ENCODE data around the gene LYPD5.
"Not testable (repeated sequence)": the region's sequence is repeated elsewhere in the genome, so short reads cannot be mapped to it uniquely, and the experiment has no call there.

LYPD5 gene

GRCh38 chr19:43820098-43820883 lies 18.0 kb upstream of the LYPD5 start:
- no peaks in the 10 kb centered on the region for H3K9me3 ChIP-seq (ENCODE audit: control insufficient read depth in 2 of 2, low read length in 2 of 2)
- no peaks in the 10 kb centered on the region for H3K36me3 ChIP-seq (ENCODE audit: control insufficient read depth in 2 of 2, insufficient read depth in 2 of 2, low read length in 2 of 2)
- H3K27ac ChIP-seq (ENCODE audit: low read length), result no peak overlapping the region
- peaks cover 0 to 4% of the 10 kb centered on the region in 2 donors for H3K27me3 ChIP-seq (ENCODE audit: control insufficient read depth in 1 of 2, insufficient read depth in 2 of 2, low read length in 2 of 2)
- peak overlapping the region in 1 of 2 donors; percentile 25 for H3K9ac ChIP-seq (ENCODE audit: low read length in 2 of 2)
- H3K4me3 ChIP-seq (ENCODE audit: low read length in 2 of 2), result peak overlapping the region; percentile 70 to 81
- H3K4me1 ChIP-seq (ENCODE audit: control insufficient read depth, insufficient read depth, low read length), result peaks cover 10% of the 10 kb centered on the region

- no peaks in the 10 kb centered on the region for H3K9me3 ChIP-seq (ENCODE audit: control insufficient read depth in 2 of 2, low read length in 2 of 2)
- peaks cover 10% of the 10 kb centered on the region for H3K4me1 ChIP-seq (ENCODE audit: control insufficient read depth, insufficient read depth, low read length)
- H3K9ac ChIP-seq (ENCODE audit: low read length in 2 of 2), result no peak overlapping the region
- no peak overlapping the region for H3K27ac ChIP-seq (ENCODE audit: low read length)
- H3K36me3 ChIP-seq (ENCODE audit: control insufficient read depth in 2 of 2, insufficient read depth in 2 of 2, low read length in 2 of 2), result no peaks in the 10 kb centered on the region
- H3K27me3 ChIP-seq (ENCODE audit: control insufficient read depth in 1 of 2, insufficient read depth in 2 of 2, low read length in 2 of 2), result peaks cover 0 to 4% of the 10 kb centered on the region in 2 donors
- H3K4me3 ChIP-seq (ENCODE audit: low read length in 2 of 2), result no peak overlapping the region
Observed at GRCh38 chr19:43818500-43818899, 16.3 kb upstream of the LYPD5 start.

GRCh38 chr19:43817454-43817853 lies 15.2 kb upstream of the LYPD5 start:
- H3K4me1 ChIP-seq (ENCODE audit: control insufficient read depth, insufficient read depth, low read length), result peaks cover 10% of the 10 kb centered on the region
- not testable (repeated sequence) for H3K36me3 ChIP-seq (ENCODE audit: control insufficient read depth in 2 of 2, insufficient read depth in 2 of 2, low read length in 2 of 2); H3K27ac ChIP-seq (ENCODE audit: low read length)

GRCh38 chr19:43814663-43815352 lies 12.6 kb upstream of the LYPD5 start:
- Histone ChIP-seq H3K27me3 (ENCODE audit: control insufficient read depth in 1 of 2, insufficient read depth in 2 of 2, low read length in 2 of 2) (no peaks in the 10 kb centered on the region), H3K4me3 (ENCODE audit: low read length in 2 of 2) (no peak overlapping the region), H3K9me3 (ENCODE audit: control insufficient read depth in 2 of 2, low read length in 2 of 2) (no peaks in the 10 kb centered on the region), H3K27ac (ENCODE audit: low read length) (no peak overlapping the region), H3K36me3 (ENCODE audit: control insufficient read depth in 2 of 2, insufficient read depth in 2 of 2, low read length in 2 of 2) (no peaks in the 10 kb centered on the region), H3K9ac (ENCODE audit: low read length in 2 of 2) (no peak overlapping the region), H3K4me1 (ENCODE audit: control insufficient read depth, insufficient read depth, low read length) (peaks cover 2% of the 10 kb centered on the region)

More at GRCh38 chr19:43817454-43817853, 15.2 kb upstream of the LYPD5 start:
- H3K9me3 ChIP-seq (ENCODE audit: control insufficient read depth in 2 of 2, low read length in 2 of 2); H3K9ac ChIP-seq (ENCODE audit: low read length in 2 of 2); H3K4me3 ChIP-seq (ENCODE audit: low read length in 2 of 2); H3K27me3 ChIP-seq (ENCODE audit: control insufficient read depth in 1 of 2, insufficient read depth in 2 of 2, low read length in 2 of 2): not testable (repeated sequence)

- Histone ChIP-seq H3K27ac (ENCODE audit: low read length) (no peak overlapping the region), H3K9ac (ENCODE audit: low read length in 2 of 2) (no peak overlapping the region), H3K4me3 (ENCODE audit: low read length in 2 of 2) (no peak overlapping the region), H3K36me3 (ENCODE audit: control insufficient read depth in 2 of 2, insufficient read depth in 2 of 2, low read length in 2 of 2) (no peaks in the 10 kb centered on the region), H3K4me1 (ENCODE audit: control insufficient read depth, insufficient read depth, low read length) (no peaks in the 10 kb centered on the region), H3K27me3 (ENCODE audit: control insufficient read depth in 1 of 2, insufficient read depth in 2 of 2, low read length in 2 of 2) (no peaks in the 10 kb centered on the region), H3K9me3 (ENCODE audit: control insufficient read depth in 2 of 2, low read length in 2 of 2) (no peaks in the 10 kb centered on the region)
Observed at GRCh38 chr19:43812688-43813087, 10.4 kb upstream of the LYPD5 start.

GRCh38 chr19:43812259-43812658 lies 10.0 kb upstream of the LYPD5 start:
- Histone ChIP-seq H3K9ac (ENCODE audit: low read length in 2 of 2) (no peak overlapping the region), H3K36me3 (ENCODE audit: control insufficient read depth in 2 of 2, insufficient read depth in 2 of 2, low read length in 2 of 2) (no peaks in the 10 kb centered on the region), H3K4me1 (ENCODE audit: control insufficient read depth, insufficient read depth, low read length) (no peaks in the 10 kb centered on the region), H3K9me3 (ENCODE audit: control insufficient read depth in 2 of 2, low read length in 2 of 2) (no peaks in the 10 kb centered on the region), H3K27me3 (ENCODE audit: control insufficient read depth in 1 of 2, insufficient read depth in 2 of 2, low read length in 2 of 2) (no peaks in the 10 kb centered on the region), H3K4me3 (ENCODE audit: low read length in 2 of 2) (no peak overlapping the region), H3K27ac (ENCODE audit: low read length) (no peak overlapping the region)

GRCh38 chr19:43811837-43812236 lies 9.6 kb upstream of the LYPD5 start:
- Histone ChIP-seq H3K9me3 (ENCODE audit: control insufficient read depth in 2 of 2, low read length in 2 of 2) (no peaks in the 10 kb centered on the region), H3K4me1 (ENCODE audit: control insufficient read depth, insufficient read depth, low read length) (no peaks in the 10 kb centered on the region), H3K27me3 (ENCODE audit: control insufficient read depth in 1 of 2, insufficient read depth in 2 of 2, low read length in 2 of 2) (no peaks in the 10 kb centered on the region), H3K4me3 (ENCODE audit: low read length in 2 of 2) (no peak overlapping the region), H3K36me3 (ENCODE audit: control insufficient read depth in 2 of 2, insufficient read depth in 2 of 2, low read length in 2 of 2) (no peaks in the 10 kb centered on the region), H3K9ac (ENCODE audit: low read length in 2 of 2) (no peak overlapping the region), H3K27ac (ENCODE audit: low read length) (no peak overlapping the region)

GRCh38 chr19:43809762-43810696 lies 7.8 kb upstream of the LYPD5 start:
- no peaks in the 10 kb centered on the region for H3K36me3 ChIP-seq (ENCODE audit: control insufficient read depth in 2 of 2, insufficient read depth in 2 of 2, low read length in 2 of 2)
- no peaks in the 10 kb centered on the region for H3K9me3 ChIP-seq (ENCODE audit: control insufficient read depth in 2 of 2, low read length in 2 of 2)

GRCh38 chr19:43807651-43808050 lies 5.4 kb upstream of the LYPD5 start:
- no peak overlapping the region for H3K27ac ChIP-seq (ENCODE audit: low read length)
- no peaks in the 10 kb centered on the region for H3K4me1 ChIP-seq (ENCODE audit: control insufficient read depth, insufficient read depth, low read length)
- H3K27me3 ChIP-seq (ENCODE audit: control insufficient read depth in 1 of 2, insufficient read depth in 2 of 2, low read length in 2 of 2), result no peaks in the 10 kb centered on the region
- H3K36me3 ChIP-seq (ENCODE audit: control insufficient read depth in 2 of 2, insufficient read depth in 2 of 2, low read length in 2 of 2), result no peaks in the 10 kb centered on the region
- H3K9ac ChIP-seq (ENCODE audit: low read length in 2 of 2), result no peak overlapping the region
- no peak overlapping the region for H3K4me3 ChIP-seq (ENCODE audit: low read length in 2 of 2)
- H3K9me3 ChIP-seq (ENCODE audit: control insufficient read depth in 2 of 2, low read length in 2 of 2), result no peaks in the 10 kb centered on the region

More at GRCh38 chr19:43809762-43810696, 7.8 kb upstream of the LYPD5 start:
- H3K27me3 ChIP-seq (ENCODE audit: control insufficient read depth in 1 of 2, insufficient read depth in 2 of 2, low read length in 2 of 2), result no peaks in the 10 kb centered on the region
- H3K4me3 ChIP-seq (ENCODE audit: low read length in 2 of 2), result no peak overlapping the region
- H3K4me1 ChIP-seq (ENCODE audit: control insufficient read depth, insufficient read depth, low read length), result no peaks in the 10 kb centered on the region
- no peak overlapping the region for H3K9ac ChIP-seq (ENCODE audit: low read length in 2 of 2)
- no peak overlapping the region for H3K27ac ChIP-seq (ENCODE audit: low read length)

- Histone ChIP-seq H3K36me3 (ENCODE audit: control insufficient read depth in 2 of 2, insufficient read depth in 2 of 2, low read length in 2 of 2) (no peaks in the 10 kb centered on the region), H3K4me3 (ENCODE audit: low read length in 2 of 2) (no peak overlapping the region), H3K9me3 (ENCODE audit: control insufficient read depth in 2 of 2, low read length in 2 of 2) (no peaks in the 10 kb centered on the region), H3K4me1 (ENCODE audit: control insufficient read depth, insufficient read depth, low read length) (no peaks in the 10 kb centered on the region), H3K27ac (ENCODE audit: low read length) (no peak overlapping the region), H3K27me3 (ENCODE audit: control insufficient read depth in 1 of 2, insufficient read depth in 2 of 2, low read length in 2 of 2) (no peaks in the 10 kb centered on the region), H3K9ac (ENCODE audit: low read length in 2 of 2) (no peak overlapping the region)
Observed at GRCh38 chr19:43806848-43807247, 4.6 kb upstream of the LYPD5 start.

Measured in stomach smooth muscle (tissue), 2 donors.